DOHH2 (cell line): ENCODE data around the gene ANXA10.
"Not testable (repeated sequence)": the region's sequence is repeated elsewhere in the genome, so short reads cannot be mapped to it uniquely, and the experiment has no call there.

Experiments
- H3F3A ChIP-seq: fragments of 200-600 bp; sonication (generic), shearing (Covaris generic); 2 replicates; pipeline ENCODE4 v1.6.0; 2016; ENCODE audit warnings: antibody characterized with exemption, mild to moderate bottlenecking; ENCODE audit not compliant: control insufficient read depth, insufficient read depth
- H3K27ac ChIP-seq: fragments of 200-600 bp; sonication (generic); 2 replicates; pipeline ENCODE4 v1.5.1; 2014; ENCODE audit warnings: low read depth, mild to moderate bottlenecking, low read length, moderate library complexity
- H3K27me3 ChIP-seq: fragments of 200-600 bp; sonication (generic); 2 replicates; pipeline ENCODE4 v1.6.1; 2014; ENCODE audit warnings: mild to moderate bottlenecking, low read length, mixed read lengths; ENCODE audit not compliant: control insufficient read depth
- H3K36me3 ChIP-seq: fragments of 200-600 bp; sonication (generic); 2 replicates; pipeline ENCODE4 v1.6.1; 2014; ENCODE audit warnings: mild to moderate bottlenecking, low read length, moderate library complexity, mixed read lengths; ENCODE audit not compliant: control insufficient read depth
- H3K4me1 ChIP-seq: fragments of 200-600 bp; sonication (generic); 2 replicates; pipeline ENCODE4 v1.6.1; 2014; ENCODE audit warnings: mild to moderate bottlenecking, low read length, mixed read lengths; ENCODE audit not compliant: control insufficient read depth
- H3K4me2 ChIP-seq: fragments of 200-600 bp; sonication (generic); 2 replicates; pipeline ENCODE4 v1.6.0; 2014; ENCODE audit warnings: mild to moderate bottlenecking, low read length, moderate library complexity
- H3K4me3 ChIP-seq: fragments of 200-600 bp; sonication (generic); 2 replicates; pipeline ENCODE4 v1.5.1; 2014; ENCODE audit warnings: mild to moderate bottlenecking, low read length, mixed read lengths
- H3K79me2 ChIP-seq: fragments of 200-600 bp; sonication (generic); 2 replicates; pipeline ENCODE4 v1.6.1; 2014; ENCODE audit warnings: mild to moderate bottlenecking, low read length, mixed read lengths; ENCODE audit not compliant: control insufficient read depth
- H3K9me2 ChIP-seq: fragments of 200-600 bp; sonication (generic); replicated peaks from 2 replicates; pipeline ENCODE4 v1.6.1; 2014; ENCODE audit warnings: mild to moderate bottlenecking, low read length, mixed read lengths; ENCODE audit not compliant: control insufficient read depth
- H3K9me3 ChIP-seq: fragments of 200-600 bp; sonication (generic); 2 replicates; pipeline ENCODE4 v1.6.1; 2014; ENCODE audit warnings: antibody characterized with exemption, low read length, mixed read lengths; ENCODE audit not compliant: control insufficient read depth, insufficient read depth
- H4K20me1 ChIP-seq: fragments of 200-600 bp; sonication (generic); 2 replicates; pipeline ENCODE4 v1.6.0; 2014; ENCODE audit warnings: low read depth, mild to moderate bottlenecking, antibody characterized with exemption, low read length, moderate library complexity; ENCODE audit not compliant: control insufficient read depth, insufficient read depth
- CTCF ChIP-seq: fragments of 200-600 bp; sonication (generic); IDR thresholded peaks from one replicate; pipeline ENCODE4 v1.5.1; 2014; ENCODE audit warnings: antibody characterized with exemption, mild to moderate bottlenecking, low read depth, low read length; ENCODE audit not compliant: poor library complexity, severe bottlenecking
- EZH2phosphoT487 ChIP-seq: fragments of 200-600 bp; sonication (generic); IDR thresholded peaks from 2 replicates; pipeline ENCODE4 v1.6.1; 2017; ENCODE audit warnings: borderline replicate concordance, mild to moderate bottlenecking, antibody characterized with exemption, low read length, moderate library complexity, mixed read lengths

ANXA10 gene

GRCh38 chr4:168203233-168203911 is 111.0 kb downstream of the ANXA10 start:
- no peak for TF ChIP-seq EZH2phosphoT487
- TF ChIP-seq CTCF: no peak
- H3K9me2 ChIP-seq: no peaks in the 10 kb centered on the region
- H3K4me2 ChIP-seq: no peak overlapping the region
- no peaks in the 10 kb centered on the region for H3K4me1 ChIP-seq
- H3K27me3 ChIP-seq: no peaks in the 10 kb centered on the region
- peaks cover 9% of the 10 kb centered on the region for H3K9me3 ChIP-seq
- H4K20me1 ChIP-seq: no peaks in the 10 kb centered on the region
- H3K79me2 ChIP-seq: no peaks in the 10 kb centered on the region
- H3F3A ChIP-seq: no peaks in the 10 kb centered on the region
- H3K36me3 ChIP-seq: no peaks in the 10 kb centered on the region
- H3K27ac ChIP-seq: no peak overlapping the region
- no peak overlapping the region for H3K4me3 ChIP-seq

- Histone ChIP-seq H3K9me3 (no peaks in the 10 kb centered on the region; the same call in 1 of the 2 replicates), H3K27me3 (no peaks in the 10 kb centered on the region), H3K79me2 (no peaks in the 10 kb centered on the region), H3K4me3 (no peak overlapping the region), H3K27ac (no peak overlapping the region), H4K20me1 (no peaks in the 10 kb centered on the region), H3F3A (no peaks in the 10 kb centered on the region), H3K4me1 (no peaks in the 10 kb centered on the region), H3K36me3 (no peaks in the 10 kb centered on the region), H3K4me2 (no peak overlapping the region), H3K9me2 (no peaks in the 10 kb centered on the region)
- TF ChIP-seq EZH2phosphoT487: no peak
- TF ChIP-seq CTCF: no peak
These were observed 116.7 kb downstream of the ANXA10 start for GRCh38 chr4:168208957-168209614.

DNA sequence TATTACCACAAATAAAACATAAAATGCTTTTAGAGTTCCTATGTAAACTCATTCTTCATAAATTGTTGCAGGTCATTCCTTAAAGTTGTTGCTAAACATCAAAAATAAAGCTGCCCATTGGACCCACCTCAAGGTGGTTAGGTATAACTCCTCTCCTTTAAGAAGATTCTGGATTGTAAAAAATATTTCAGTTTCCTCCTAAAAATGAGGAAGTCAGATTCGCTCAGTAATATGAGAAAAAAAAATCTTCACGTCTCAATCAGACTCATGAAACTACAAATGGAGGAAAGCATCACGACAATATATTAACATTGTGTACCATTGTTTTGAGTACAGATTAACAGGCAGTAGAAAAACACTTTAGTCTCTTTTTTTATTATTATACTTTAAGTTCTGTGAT is 120.3 kb downstream of the ANXA10 start:
- no peak overlapping the region for H3K4me2 ChIP-seq
- no peaks in the 10 kb centered on the region for H3K79me2 ChIP-seq

GRCh38 chr4:168213511-168213910 is 121.2 kb downstream of the ANXA10 start:
- not testable (repeated sequence) for H3K27ac ChIP-seq, H4K20me1 ChIP-seq, H3K9me2 ChIP-seq, H3K36me3 ChIP-seq, H3K27me3 ChIP-seq, H3K4me3 ChIP-seq, H3K9me3 ChIP-seq, H3F3A ChIP-seq, H3K4me1 ChIP-seq, H3K4me2 ChIP-seq, H3K79me2 ChIP-seq

More for the DNA sequence above, 120.3 kb downstream of the ANXA10 start:
- Histone ChIP-seq H3K27ac (no peak overlapping the region), H3K9me2 (no peaks in the 10 kb centered on the region), H3K9me3 (no peaks in the 10 kb centered on the region), H4K20me1 (no peaks in the 10 kb centered on the region), H3K4me3 (no peak overlapping the region), H3K4me1 (no peaks in the 10 kb centered on the region), H3K36me3 (no peaks in the 10 kb centered on the region), H3K27me3 (no peaks in the 10 kb centered on the region), H3F3A (no peaks in the 10 kb centered on the region)
- TF ChIP-seq EZH2phosphoT487 (no peak), CTCF (no peak)
